K562 (cell line): ENCODE measurements around the gene EDRF1. TPM values are rescaled to one million over a fixed set of nuclear protein-coding genes. Genes with fewer than 3 reads are reported as not detected.
A peak's percentile ranks its signal among the peaks of the same experiment; 100 is the strongest.

Experiments used
- ATAC-seq: fragments of 200-7000 bp; cut with Tn5 transposase; 3 replicates; pipeline ENCODE4 v1.9.1; 2020; ENCODE audit warnings: moderate library complexity
- BruUV-seq: library from RNA; stranded (reverse); fragments of 400-500 nt; replicated peaks from 2 replicates; lab custom pipeline; 2021; lab: Mats Ljungman, UMichigan
- CTCF ChIA-PET: fragments of 300-600 bp; formaldehyde crosslinking; extraction: SDS; loops from one replicate; lab custom pipeline; 2021; ENCODE audit warnings: low intra/inter-chr PET ratio; lab: Yijun Ruan, JAX
- POLR2A ChIA-PET: fragments of 300-600, 350-650 bp; sonication (Branson Sonifier 250); formaldehyde crosslinking; extraction: SDS; loops from one replicate; lab custom pipeline; 2021; ENCODE audit warnings: antibody characterized with exemption, inconsistent platforms; lab: Yijun Ruan, JAX
- DNase-seq, 4 experiments: peaks; one replicate each; pipeline versions ENCODE4 v3.0.0 to v3.0.0-alpha.2; 2011 to 2018; ENCODE audit warnings: low spot score in 3 of 4, mixed read lengths in 3 of 4; ENCODE audit errors: extremely low read depth in 1 of 4
- FAIRE-seq: peaks from 2 replicates; lab custom pipeline; 2011; peaks lifted over from hg19 to GRCh38; lab: Jason Lieb, UNC
- H2AFZ ChIP-seq: 2 replicates; pipeline ENCODE4 v1.6.0; 2011; ENCODE audit warnings: low read depth, low read length, control low read depth, inconsistent platforms
- H3K27ac ChIP-seq: fragments of 200-600 bp; 3 replicates; pipeline ENCODE4 v1.8.0; 2011; ENCODE audit warnings: low read depth, mild to moderate bottlenecking, control low read depth, inconsistent platforms, low read length, moderate library complexity, mixed read lengths; ENCODE audit errors: extremely low read depth
- H3K27me3 ChIP-seq, 2 experiments: fragments of 300-600 bp in 1 of 2; 2 replicates in 1 of 2; 3 replicates in 1 of 2; pipeline versions ENCODE4 v1.6.0 to v1.8.0; 2011; ENCODE audit warnings: inconsistent platforms in 2 of 2, low read length in 2 of 2, mild to moderate bottlenecking in 1 of 2, mixed read lengths in 1 of 2, moderate library complexity in 1 of 2; ENCODE audit not compliant: control insufficient read depth in 2 of 2, insufficient read depth in 2 of 2
- H3K36me3 ChIP-seq: fragments of 300-600 bp; 3 replicates; pipeline ENCODE4 v1.8.0; 2011; ENCODE audit warnings: mild to moderate bottlenecking, low read length, inconsistent platforms; ENCODE audit not compliant: control insufficient read depth, insufficient read depth
- H3K4me1 ChIP-seq, 2 experiments: fragments of 200-600 bp in 1 of 2; replicated peaks in 1 of 2; 2 replicates in 1 of 2; 3 replicates in 1 of 2; pipeline versions ENCODE4 v1.5.1 to v1.8.0; 2011; ENCODE audit warnings: inconsistent platforms in 2 of 2, low read length in 2 of 2, mild to moderate bottlenecking in 1 of 2, mixed read lengths in 1 of 2, moderate library complexity in 1 of 2; ENCODE audit not compliant: control insufficient read depth in 2 of 2, insufficient read depth in 2 of 2
- H3K4me2 ChIP-seq: 2 replicates; pipeline ENCODE4 v1.6.1; 2011; ENCODE audit warnings: low read length, control low read depth, inconsistent platforms, mixed read lengths; ENCODE audit not compliant: insufficient read depth
- H3K4me3 ChIP-seq: fragments of 200-600 bp; sonication (generic), shearing (Covaris generic); 2 replicates; pipeline ENCODE4 v1.5.1; 2016; ENCODE audit warnings: control low read depth, inconsistent platforms
- H3K79me2 ChIP-seq: fragments of 200-600 bp; 3 replicates; pipeline ENCODE4 v1.8.0; 2011; ENCODE audit warnings: low read length, inconsistent platforms; ENCODE audit not compliant: control insufficient read depth, insufficient read depth
- H3K9ac ChIP-seq, 2 experiments: 2 replicates each; pipeline versions ENCODE4 v1.6.0 to v1.6.1; 2011; ENCODE audit warnings: low read depth in 2 of 2, low read length in 2 of 2, control low read depth in 1 of 2, inconsistent platforms in 1 of 2, mild to moderate bottlenecking in 1 of 2, mixed read lengths in 1 of 2; ENCODE audit not compliant: insufficient read depth in 1 of 2
- H3K9me1 ChIP-seq: one replicate; pipeline ENCODE4 v1.6.0; 2011; ENCODE audit warnings: inconsistent platforms, mild to moderate bottlenecking, low read length, moderate library complexity; ENCODE audit not compliant: control insufficient read depth, insufficient read depth
- H3K9me3 ChIP-seq: replicated peaks from 2 replicates; pipeline ENCODE4 v1.5.1; 2011; ENCODE audit warnings: low read depth, low read length, inconsistent platforms; ENCODE audit not compliant: control insufficient read depth, insufficient read depth
- H4K20me1 ChIP-seq: replicated peaks from 2 replicates; pipeline ENCODE4 v1.6.1; 2011; ENCODE audit warnings: low read length, inconsistent platforms, mixed read lengths; ENCODE audit not compliant: control insufficient read depth, insufficient read depth
- GABPB1 ChIP-seq: sonication (generic); formaldehyde crosslinking; IDR thresholded peaks from 2 replicates; pipeline ENCODE4 v1.8.0; 2022; ENCODE audit warnings: mild to moderate bottlenecking, missing genetic modification reagents
- PHB2 ChIP-seq: fragments of 450-650 bp; IDR thresholded peaks from 2 replicates; pipeline ENCODE4 v1.6.1; 2017; ENCODE audit warnings: low read depth
- ZKSCAN3 ChIP-seq: fragments of 250-450 bp; sonication (Bioruptor Pico); IDR thresholded peaks from 2 replicates; pipeline ENCODE4 v1.4.0; 2020
- ZNF785 ChIP-seq: fragments of 250-450 bp; sonication (Bioruptor Pico); IDR thresholded peaks from 2 replicates; pipeline ENCODE4 v1.4.0; 2020; ENCODE audit warnings: mild to moderate bottlenecking
- WGBS: fragments of 100-300 bp; shearing (Covaris generic); methylation state at CpG from one replicate; pipeline ENCODE4 v1.1.6; 2016; ENCODE audit warnings: low coverage, mixed read lengths; ENCODE audit not compliant: insufficient coverage; ENCODE audit errors: missing lambda C conversion rate; 5-methylcytosine and 5-hydroxymethylcytosine counted together
- in situ Hi-C: fragments of 300-500 bp; cut with MboI; formaldehyde crosslinking; loops from 4 replicates; pipeline ENCODE4 v1.15.0; 2018; ENCODE audit warnings: inconsistent platforms, mixed read lengths
- intact Hi-C: fragments of 100-400 bp; cut with micrococcal nuclease; formaldehyde crosslinking; loops from 2 replicates; pipeline ENCODE4 v1.14.2; 2022
- polyA plus RNA-seq, 8 experiments: library from polyadenylated mRNA; depleted of rRNA in 4 of 8; stranded (reverse) in 5 of 8; unstranded in 3 of 8; fragments of >200 nt; fragmentation: Nextera tagmentation in 2 of 8; fragmentation: Illumina TruSeq in 1 of 8; extraction: Ambion mirVana in 2 of 8; extraction: Trizol in 1 of 8; gene quantifications; 2 replicates each; pipeline versions ENCODE4 v1.2.1 to v1.2.3, GENCODE V29; 2011 to 2014; ENCODE audit warnings: inconsistent platforms in 1 of 8, missing spikeins in 1 of 8
- total RNA-seq, 7 experiments: library from RNA; depleted of rRNA in 6 of 7; stranded (reverse); fragments of >200 nt in 6 of 7; fragmentation: Illumina TruSeq in 2 of 7; extraction: Trizol in 2 of 7; gene quantifications; 2 replicates each; pipeline versions ENCODE4 v1.2.1 to v1.2.3, GENCODE V29; 2011 to 2021; ENCODE audit warnings: low replicate concordance in 1 of 7

Gene EDRF1
- total and polyA plus RNA-seq, 9 of the 15 experiments (the other 6 are each of a cell fraction or from before 2014, with no cell fraction given): 7.6 to 26.0 (median 18.6) TPM

DNA sequence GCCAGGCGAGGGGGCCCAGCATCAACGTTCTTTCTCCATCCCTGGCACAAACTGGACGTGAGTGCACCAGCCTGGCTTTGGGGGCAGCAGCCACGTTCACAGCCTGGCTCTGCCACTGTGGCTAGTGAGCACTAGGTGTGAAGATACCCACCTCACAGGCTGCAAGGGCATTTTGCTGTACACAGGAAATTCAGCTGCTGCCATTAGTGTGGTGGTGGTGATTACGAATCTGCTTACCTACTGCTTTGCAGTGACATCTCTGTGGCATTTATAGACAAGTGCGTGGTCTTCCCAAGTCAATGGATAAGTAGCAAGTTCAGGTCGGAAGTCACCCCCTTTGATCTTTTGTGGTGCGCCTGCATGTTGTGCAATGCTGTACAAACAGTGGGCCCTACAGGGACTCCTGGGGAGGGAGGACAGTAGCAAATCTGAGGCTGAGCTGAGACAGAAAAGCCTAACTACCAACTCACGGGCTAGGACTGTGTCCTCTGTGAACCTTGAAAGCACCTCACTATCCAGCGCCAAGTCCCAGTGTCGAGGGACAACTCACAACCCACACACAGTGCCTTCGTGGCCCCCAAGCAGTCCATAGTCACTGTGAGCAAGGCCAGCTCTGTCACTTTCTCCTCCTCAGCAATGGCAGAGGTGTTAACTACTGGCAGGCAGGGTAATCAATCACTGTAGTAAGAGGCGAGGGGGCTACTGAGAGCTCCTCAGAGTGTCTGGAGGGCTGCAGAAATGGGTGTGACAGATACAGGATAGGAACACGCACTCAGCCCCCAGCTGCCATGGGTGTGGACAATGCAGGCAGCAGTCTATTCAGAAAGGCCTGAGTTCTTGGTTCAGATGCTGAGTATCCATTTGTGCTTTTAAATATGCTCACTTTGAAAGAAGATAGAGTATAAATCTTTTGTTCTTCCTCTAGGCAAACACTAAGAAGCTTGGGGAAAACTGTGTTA is 73.1 kb downstream of the EDRF1 start:
- 73% methylated on average over 8 of the region's 14 CpGs for WGBS
- ATAC-seq (no peak), DNase-seq (no peak), FAIRE-seq (no peak)
- Histone ChIP-seq H3K79me2 (no peaks in the 10 kb centered on the region), H4K20me1 (no peaks in the 10 kb centered on the region), H3K36me3 (peaks cover 37% of the 10 kb centered on the region; the same call in 2 of the 3 replicates), H3K27me3 (no peaks in the 10 kb centered on the region), H3K4me3 (no peak overlapping the region), H3K9me3 (no peaks in the 10 kb centered on the region), H3K27ac (no peak overlapping the region), H3K4me2 (no peak overlapping the region), H3K4me1 (peaks cover 0 to 7% of the 10 kb centered on the region in 2 experiments; a peak in 2 of 5 replicates), H3K9me1 (peaks cover 2% of the 10 kb centered on the region), H2AFZ (no peak overlapping the region), H3K9ac (no peak overlapping the region)
- intact Hi-C loops: no loop called here
- TF ChIP-seq GABPB1: no peak
- ChIA-PET POLR2A (interaction anchor here (1.0 kb wide), 1 partner anchor 8 kb away, joined by 3 read pairs; no protein-coding TSS in a partner anchor), CTCF (no interaction called here)
- in situ Hi-C loops: no loop called here
- no TSS peak for BruUV-seq

DNA sequence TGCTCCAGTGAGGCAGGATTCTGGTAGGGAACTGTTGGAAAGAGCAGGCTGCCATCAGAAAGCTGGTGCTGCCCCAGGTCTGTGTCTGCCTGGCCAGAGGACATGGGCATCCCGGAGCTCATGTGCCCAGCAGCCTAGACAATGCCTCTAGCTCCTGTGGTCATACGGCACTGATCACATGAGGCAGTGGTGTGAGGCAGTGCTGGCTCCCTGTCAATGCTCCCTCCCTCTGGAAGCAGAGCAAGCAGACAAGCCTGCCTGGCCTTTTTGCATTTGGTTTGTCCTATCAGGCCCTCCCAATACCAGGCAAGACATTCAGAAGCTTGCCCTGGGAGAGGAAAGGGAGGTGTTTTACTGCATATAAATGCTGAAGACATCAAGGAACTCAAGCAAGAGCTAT is 75.6 kb downstream of the EDRF1 start:
- in situ Hi-C loops: no loop called here
- Histone ChIP-seq H4K20me1 (no peaks in the 10 kb centered on the region; the same call in 1 of the 2 replicates), H3K9ac (peak overlapping the region in 1 of 2 experiments; percentile 45; a peak in 1 of 4 replicates), H3K4me2 (no peak overlapping the region), H3K4me1 (peaks cover 0 to 4% of the 10 kb centered on the region in 2 experiments; a peak in 2 of 5 replicates), H3K9me1 (peaks cover 2% of the 10 kb centered on the region), H3K4me3 (no peak overlapping the region), H3K27ac (no peak overlapping the region), H3K27me3 (no peaks in the 10 kb centered on the region), H3K36me3 (peaks cover 37% of the 10 kb centered on the region; the same call in 2 of the 3 replicates), H3K79me2 (no peaks in the 10 kb centered on the region), H2AFZ (no peak overlapping the region), H3K9me3 (no peaks in the 10 kb centered on the region)
- BruUV-seq: no TSS peak
- intact Hi-C loops: no loop called here
- DNase-seq: no peak
- no peak for ATAC-seq
- ChIA-PET CTCF (no interaction called here), POLR2A (interaction anchor here (1.2 to 2.3 kb wide), 5 partner anchors 8 to 13 kb away, joined by 4 to 5 read pairs (median 5); no protein-coding TSS in a partner anchor)
- 40% methylated on average over 1 of the region's 2 CpGs for WGBS
- no peak for FAIRE-seq
- no peak for TF ChIP-seq ZNF785 (CRISPR knock-in tag)
- TF ChIP-seq ZKSCAN3 (CRISPR knock-in tag): no peak
- TF ChIP-seq PHB2: no peak
